ENCODE data around the gene COX5A. TPM values are rescaled to one million over a fixed set of nuclear protein-coding genes. Genes with fewer than 3 reads are reported as not detected.
A peak's percentile ranks its signal among the peaks of the same experiment; 100 is the strongest.

Gene COX5A
- total and polyA plus RNA-seq, 2 of the 13 experiments (the other 11 are each of a cell fraction or from before 2014, with no cell fraction given): 158 to 218 TPM

DNA sequence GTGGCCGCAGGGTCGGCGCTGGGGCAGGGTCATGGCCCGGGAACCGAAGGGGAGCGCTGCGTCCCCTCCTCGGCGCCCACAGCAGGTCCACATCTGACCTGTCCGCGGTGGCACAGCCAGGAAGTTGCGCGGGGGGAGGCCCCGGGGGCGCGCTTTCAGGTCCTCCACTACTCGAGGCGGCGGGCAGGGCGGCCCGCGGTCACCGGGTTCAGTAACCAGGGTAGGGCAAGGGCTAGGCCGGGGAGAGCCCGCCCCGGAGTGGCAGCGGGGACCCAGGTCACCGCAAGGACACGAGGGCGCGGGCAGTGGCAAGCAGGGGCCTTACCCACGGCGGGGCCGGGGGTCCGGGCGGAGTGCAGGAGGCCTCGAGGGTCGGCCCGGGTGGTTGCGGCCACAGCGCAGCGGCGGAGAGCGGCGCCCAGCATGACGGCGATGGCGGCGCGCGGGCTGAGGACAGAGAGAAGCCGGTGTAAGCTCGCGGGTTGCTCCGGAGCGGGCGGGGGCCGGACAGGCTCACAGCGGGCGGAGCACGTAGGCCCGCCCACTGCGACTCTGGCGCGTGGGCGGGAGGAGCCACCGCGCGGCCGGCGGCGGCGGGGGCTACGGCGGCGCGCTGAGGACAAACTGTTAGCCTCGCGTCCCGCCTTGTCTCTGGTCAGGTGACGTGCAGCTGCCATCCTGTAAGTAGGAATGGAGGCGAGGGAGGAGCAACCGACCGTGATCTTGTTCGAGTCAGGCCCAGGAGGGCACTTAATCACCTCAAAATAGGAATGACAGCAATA lies at the start of gene COX5A (continued):
- TF ChIP-seq, protein P1, sequence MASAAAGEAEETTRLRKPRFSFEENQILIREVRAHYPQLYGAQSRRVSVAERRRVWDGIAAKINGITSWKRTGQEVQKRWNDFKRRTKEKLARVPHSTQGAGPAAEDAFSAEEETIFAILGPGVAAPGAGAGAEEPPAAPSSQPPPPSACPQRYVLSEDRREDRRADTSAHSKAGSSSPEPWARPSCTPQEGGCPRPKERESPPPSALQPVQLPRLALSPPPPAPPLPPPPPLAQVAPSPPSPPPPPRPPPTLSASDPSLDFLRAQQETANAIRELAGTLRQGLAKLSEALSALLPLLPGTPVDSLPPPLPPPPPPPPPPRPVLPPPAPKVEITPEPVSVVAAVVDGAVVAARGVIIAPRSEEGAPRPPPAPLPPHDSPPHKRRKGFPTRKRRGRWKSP (CRISPR knock-in tag; IDR thresholded peaks at IDR 0.05): no peak
- peak; percentile 54 for TF ChIP-seq ZNF792 (CRISPR knock-in tag; IDR thresholded peaks at IDR 0.05)
- peak; percentile 87 for TF ChIP-seq SP4 (CRISPR knock-in tag; IDR thresholded peaks at IDR 0.05)
- no peak for TF ChIP-seq KDM1A (CRISPR knock-in tag; IDR thresholded peaks at IDR 0.05)
- TF ChIP-seq, protein P2, sequence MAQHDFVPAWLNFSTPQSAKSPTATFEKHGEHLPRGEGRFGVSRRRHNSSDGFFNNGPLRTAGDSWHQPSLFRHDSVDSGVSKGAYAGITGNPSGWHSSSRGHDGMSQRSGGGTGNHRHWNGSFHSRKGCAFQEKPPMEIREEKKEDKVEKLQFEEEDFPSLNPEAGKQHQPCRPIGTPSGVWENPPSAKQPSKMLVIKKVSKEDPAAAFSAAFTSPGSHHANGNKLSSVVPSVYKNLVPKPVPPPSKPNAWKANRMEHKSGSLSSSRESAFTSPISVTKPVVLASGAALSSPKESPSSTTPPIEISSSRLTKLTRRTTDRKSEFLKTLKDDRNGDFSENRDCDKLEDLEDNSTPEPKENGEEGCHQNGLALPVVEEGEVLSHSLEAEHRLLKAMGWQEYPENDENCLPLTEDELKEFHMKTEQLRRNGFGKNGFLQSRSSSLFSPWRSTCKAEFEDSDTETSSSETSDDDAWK (CRISPR knock-in tag; IDR thresholded peaks at IDR 0.05): no peak
- no peak; the same call in 1 of the 2 replicates for TF ChIP-seq NCOR1 (IDR thresholded peaks at IDR 0.05; ENCODE audit: borderline replicate concordance, low read length)
- TF ChIP-seq KLF13 (CRISPR knock-in tag; IDR thresholded peaks at IDR 0.05): peak; percentile 53; the same call in 1 of the 2 replicates
- TF ChIP-seq ZFP36L2 (CRISPR knock-in tag; IDR thresholded peaks at IDR 0.05): no peak
- TF ChIP-seq ZNF292 (CRISPR knock-in tag; IDR thresholded peaks at IDR 0.05; ENCODE audit: borderline replicate concordance, low read depth): no peak
- TF ChIP-seq ETV6 (CRISPR knock-in tag; conservative IDR thresholded peaks at IDR 0.05): peak; percentile 85
- TF ChIP-seq ZBTB1 (CRISPR knock-in tag; IDR thresholded peaks at IDR 0.05; ENCODE audit: borderline replicate concordance): no peak
- TF ChIP-seq ESRRA (CRISPR knock-in tag; IDR thresholded peaks at IDR 0.05; ENCODE audit: low read depth): peak; percentile 96
- TF ChIP-seq KMT2B (CRISPR knock-in tag; IDR thresholded peaks at IDR 0.05): no peak; the same call in 1 of the 2 replicates
- TF ChIP-seq SP2 (CRISPR knock-in tag; IDR thresholded peaks at IDR 0.05): peak; percentile 50; the same call in 1 of the 2 replicates
- no peak for TF ChIP-seq HOXA9 (CRISPR knock-in tag; IDR thresholded peaks at IDR 0.05; ENCODE audit: borderline replicate concordance)
- TF ChIP-seq ZFX (CRISPR knock-in tag; IDR thresholded peaks at IDR 0.05; ENCODE audit: low read depth): peak; percentile 99
- TF ChIP-seq, protein P3, sequence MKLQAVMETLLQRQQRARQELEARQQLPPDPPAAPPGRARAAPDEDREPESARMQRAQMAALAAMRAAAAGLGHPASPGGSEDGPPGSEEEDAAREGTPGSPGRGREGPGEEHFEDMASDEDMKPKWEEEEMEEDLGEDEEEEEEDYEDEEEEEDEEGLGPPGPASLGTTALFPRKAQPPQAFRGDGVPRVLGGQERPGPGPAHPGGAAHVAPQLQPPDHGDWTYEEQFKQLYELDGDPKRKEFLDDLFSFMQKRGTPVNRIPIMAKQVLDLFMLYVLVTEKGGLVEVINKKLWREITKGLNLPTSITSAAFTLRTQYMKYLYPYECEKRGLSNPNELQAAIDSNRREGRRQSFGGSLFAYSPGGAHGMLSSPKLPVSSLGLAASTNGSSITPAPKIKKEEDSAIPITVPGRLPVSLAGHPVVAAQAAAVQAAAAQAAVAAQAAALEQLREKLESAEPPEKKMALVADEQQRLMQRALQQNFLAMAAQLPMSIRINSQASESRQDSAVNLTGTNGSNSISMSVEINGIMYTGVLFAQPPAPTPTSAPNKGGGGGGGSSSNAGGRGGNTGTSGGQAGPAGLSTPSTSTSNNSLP (IDR thresholded peaks at IDR 0.05; ENCODE audit: low read depth, low read length): peak; percentile 39; the same call in 1 of the 2 replicates
- no peak for TF ChIP-seq SATB2 (CRISPR knock-in tag; IDR thresholded peaks at IDR 0.05)
- TF ChIP-seq ZNF720 (CRISPR knock-in tag; IDR thresholded peaks at IDR 0.05): no peak
- TF ChIP-seq ZNF367 (CRISPR knock-in tag; IDR thresholded peaks at IDR 0.05; ENCODE audit: borderline replicate concordance): 0 out of 2 replicates have a peak, but pooled peaks have one; percentile 44
- no peak for TF ChIP-seq SMARCE1 (IDR thresholded peaks at IDR 0.05; ENCODE audit: borderline replicate concordance)
- no peak for TF ChIP-seq ZNF20 (CRISPR knock-in tag; IDR thresholded peaks at IDR 0.05)
- TF ChIP-seq, protein P4, sequence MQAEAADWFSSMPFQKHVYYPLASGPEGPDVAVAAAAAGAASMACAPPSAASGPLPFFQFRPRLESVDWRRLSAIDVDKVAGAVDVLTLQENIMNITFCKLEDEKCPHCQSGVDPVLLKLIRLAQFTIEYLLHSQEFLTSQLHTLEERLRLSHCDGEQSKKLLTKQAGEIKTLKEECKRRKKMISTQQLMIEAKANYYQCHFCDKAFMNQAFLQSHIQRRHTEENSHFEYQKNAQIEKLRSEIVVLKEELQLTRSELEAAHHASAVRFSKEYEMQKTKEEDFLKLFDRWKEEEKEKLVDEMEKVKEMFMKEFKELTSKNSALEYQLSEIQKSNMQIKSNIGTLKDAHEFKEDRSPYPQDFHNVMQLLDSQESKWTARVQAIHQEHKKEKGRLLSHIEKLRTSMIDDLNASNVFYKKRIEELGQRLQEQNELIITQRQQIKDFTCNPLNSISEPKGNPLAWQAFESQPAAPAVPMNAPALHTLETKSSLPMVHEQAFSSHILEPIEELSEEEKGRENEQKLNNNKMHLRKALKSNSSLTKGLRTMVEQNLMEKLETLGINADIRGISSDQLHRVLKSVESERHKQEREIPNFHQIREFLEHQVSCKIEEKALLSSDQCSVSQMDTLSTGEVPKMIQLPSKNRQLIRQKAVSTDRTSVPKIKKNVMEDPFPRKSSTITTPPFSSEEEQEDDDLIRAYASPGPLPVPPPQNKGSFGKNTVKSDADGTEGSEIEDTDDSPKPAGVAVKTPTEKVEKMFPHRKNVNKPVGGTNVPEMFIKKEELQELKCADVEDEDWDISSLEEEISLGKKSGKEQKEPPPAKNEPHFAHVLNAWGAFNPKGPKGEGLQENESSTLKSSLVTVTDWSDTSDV (CRISPR knock-in tag; IDR thresholded peaks at IDR 0.05): 0 out of 2 replicates have a peak, but pooled peaks have one; percentile 59
- TF ChIP-seq SMYD3 (CRISPR knock-in tag; IDR thresholded peaks at IDR 0.05): peak; percentile 69; the same call in 1 of the 2 replicates

Measured in HepG2 (cell line).